OCI-LY1 (cell line): Measurements from ENCODE around the gene LRIG1.

Source experiments
- EZH2 ChIP-seq: fragments of 200-600 bp; sonication (generic), shearing (Covaris generic); IDR thresholded peaks from 2 replicates; pipeline ENCODE4 v1.8.0; 2017; ENCODE audit warnings: borderline replicate concordance, mixed run types, mild to moderate bottlenecking, antibody characterized with exemption, low read length, moderate library complexity, mixed read lengths
- TF ChIP-seq, protein P1 (sequence below): fragments of 200-600 bp; sonication (generic), shearing (Covaris generic); IDR thresholded peaks from 2 replicates; pipeline ENCODE4 v1.5.1; 2017; ENCODE audit warnings: mild to moderate bottlenecking, antibody characterized with exemption, low read length, moderate library complexity, mixed read lengths

DNA sequence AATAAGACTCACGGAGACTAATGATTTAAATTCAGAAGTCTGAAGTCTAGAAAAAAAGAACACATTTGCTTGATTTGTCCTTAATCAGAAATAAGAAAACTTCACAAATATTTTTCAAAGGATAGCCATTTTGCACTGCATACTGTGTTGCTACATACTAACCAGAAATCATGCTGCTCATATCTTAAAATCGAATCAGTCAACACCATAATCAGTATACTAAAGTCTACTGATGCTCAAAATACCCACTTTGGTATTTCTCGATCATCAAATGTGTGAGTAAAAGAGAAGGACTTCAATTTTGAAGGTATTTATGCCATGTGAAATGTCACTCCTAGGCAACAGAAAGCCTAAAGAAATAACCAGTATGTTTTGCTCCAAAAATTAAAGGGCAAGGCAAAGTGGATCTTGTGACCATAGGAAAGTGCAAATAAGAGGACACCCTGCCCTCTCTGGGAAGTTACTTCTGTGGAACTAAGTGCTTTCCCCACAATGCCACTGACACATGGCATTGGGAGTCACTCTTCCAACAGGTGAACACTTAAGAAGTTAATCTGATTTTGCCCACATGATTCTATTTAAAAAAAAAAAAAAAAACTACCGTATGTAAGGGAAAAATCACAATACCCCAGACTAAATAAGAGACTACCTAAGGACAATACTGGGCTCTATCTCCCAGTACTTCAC is 2.7 kb downstream of the LRIG1 start:
- TF ChIP-seq, protein P1, sequence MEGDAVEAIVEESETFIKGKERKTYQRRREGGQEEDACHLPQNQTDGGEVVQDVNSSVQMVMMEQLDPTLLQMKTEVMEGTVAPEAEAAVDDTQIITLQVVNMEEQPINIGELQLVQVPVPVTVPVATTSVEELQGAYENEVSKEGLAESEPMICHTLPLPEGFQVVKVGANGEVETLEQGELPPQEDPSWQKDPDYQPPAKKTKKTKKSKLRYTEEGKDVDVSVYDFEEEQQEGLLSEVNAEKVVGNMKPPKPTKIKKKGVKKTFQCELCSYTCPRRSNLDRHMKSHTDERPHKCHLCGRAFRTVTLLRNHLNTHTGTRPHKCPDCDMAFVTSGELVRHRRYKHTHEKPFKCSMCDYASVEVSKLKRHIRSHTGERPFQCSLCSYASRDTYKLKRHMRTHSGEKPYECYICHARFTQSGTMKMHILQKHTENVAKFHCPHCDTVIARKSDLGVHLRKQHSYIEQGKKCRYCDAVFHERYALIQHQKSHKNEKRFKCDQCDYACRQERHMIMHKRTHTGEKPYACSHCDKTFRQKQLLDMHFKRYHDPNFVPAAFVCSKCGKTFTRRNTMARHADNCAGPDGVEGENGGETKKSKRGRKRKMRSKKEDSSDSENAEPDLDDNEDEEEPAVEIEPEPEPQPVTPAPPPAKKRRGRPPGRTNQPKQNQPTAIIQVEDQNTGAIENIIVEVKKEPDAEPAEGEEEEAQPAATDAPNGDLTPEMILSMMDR = no peak
- TF ChIP-seq EZH2 = no peak
